Lower leg skin (tissue), 4 donors: ENCODE results near the gene GABRG3. TPM values are rescaled to one million over a fixed set of nuclear protein-coding genes. Genes with fewer than 3 reads are reported as not detected.

Experiments
- DNase-seq, 2 donors: peaks; one replicate each; pipeline ENCODE4 v3.0.0-alpha.2; 2019; ENCODE audit warnings: low spot score in 2 of 2
- H3K4me3 ChIP-seq: fragments of 200-600 bp; sonication (generic); 2 replicates; pipeline ENCODE4 v1.5.1; 2017; ENCODE audit warnings: mild to moderate bottlenecking, low read depth; ENCODE audit not compliant: poor library complexity, severe bottlenecking
- CTCF ChIP-seq, 3 donors: fragments of 450-650 bp; IDR thresholded peaks; one replicate each; pipeline ENCODE4 v1.5.1; 2016; ENCODE audit warnings: antibody characterized with exemption in 3 of 3, mild to moderate bottlenecking in 3 of 3, moderate library complexity in 2 of 3
- POLR2A ChIP-seq, 2 donors: fragments of 450-650 bp; IDR thresholded peaks; one replicate each; pipeline ENCODE4 v1.6.1; 2016 to 2017; ENCODE audit warnings: antibody characterized with exemption in 2 of 2, mild to moderate bottlenecking in 1 of 2, moderate library complexity in 1 of 2
- WGBS, 2 donors: methylation state at CpG; one replicate each; pipeline ENCODE4 v1.1.5; 2018; 5-methylcytosine and 5-hydroxymethylcytosine counted together
- intact Hi-C: fragments of 100-400 bp; cut with DNase I; formaldehyde crosslinking; loops from one replicate; pipeline ENCODE4 v1.15.0; 2023; ENCODE audit warnings: low total_unique reads
- total RNA-seq, 4 donors: library from RNA; depleted of rRNA; stranded (reverse); fragments of >200 nt; gene quantifications; one replicate each; pipeline ENCODE4 v1.1.0, GENCODE V29; 2016

GABRG3 gene
- total RNA-seq, 4 donors from 2014 or later = 0.12 to 0.49 (median 0.25) TPM

DNA sequence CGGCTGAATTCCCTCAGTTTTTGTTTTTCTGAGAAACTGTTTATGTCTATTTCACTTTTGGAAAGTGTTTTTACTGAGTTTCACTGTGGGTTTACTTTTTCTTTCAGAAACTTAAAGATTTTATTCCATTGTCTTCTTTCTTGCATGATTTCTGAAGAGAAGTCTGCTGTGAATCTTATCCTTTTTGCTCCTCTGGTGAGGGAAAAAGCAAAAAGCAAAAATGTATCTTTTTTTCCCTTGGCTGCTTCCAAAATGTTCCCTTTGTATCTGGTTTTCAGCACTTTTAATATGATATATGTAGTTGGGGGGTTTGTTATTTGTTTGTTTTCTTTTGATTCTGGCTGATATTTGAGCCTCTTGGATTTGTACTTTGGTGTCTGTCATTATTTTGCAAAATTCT is 538.0 kb downstream of the GABRG3 start:
- no peak for TF ChIP-seq POLR2A (IDR thresholded peaks at IDR 0.05)
- no peak for TF ChIP-seq CTCF (IDR thresholded peaks at IDR 0.05)
- WGBS, 2 donors = 89 to 95% methylated on average over 1 of the region's 1 CpG
- intact Hi-C loops = no loop called here
- DNase-seq = no peak
- H3K4me3 ChIP-seq = no peak overlapping the region

DNA sequence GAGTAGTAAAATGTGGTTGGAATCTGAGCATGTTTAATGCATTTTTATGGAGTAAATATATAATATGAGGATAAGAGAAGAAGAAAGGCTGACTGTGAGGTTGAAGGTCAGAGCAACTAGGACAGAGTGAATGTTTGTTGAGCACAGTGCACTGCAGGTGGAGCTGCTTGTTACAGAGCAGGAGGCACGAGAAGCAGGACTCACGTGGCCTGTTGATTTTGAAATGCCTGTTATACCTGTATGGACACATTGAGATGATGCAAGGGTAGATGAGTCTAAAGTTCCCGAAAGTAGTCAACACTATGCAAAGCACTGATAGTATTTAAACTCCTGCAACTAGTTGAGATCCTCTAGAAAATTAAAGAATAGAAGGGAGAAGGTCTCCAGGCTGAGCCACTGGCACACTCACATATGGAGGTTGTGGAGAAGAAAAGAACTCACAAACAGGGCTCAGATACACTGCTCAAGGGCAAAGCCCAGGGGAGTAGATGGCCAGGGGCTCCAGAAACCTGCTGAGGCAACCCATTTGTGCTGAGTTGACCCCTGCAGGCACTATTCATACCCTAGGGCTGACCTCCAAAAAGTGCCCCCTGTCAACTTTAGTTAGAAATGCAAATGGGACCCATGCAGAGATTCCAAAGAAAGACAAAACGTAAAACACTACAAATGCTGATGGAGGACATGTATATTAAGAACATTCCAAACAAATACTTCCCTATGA is 541.5 kb downstream of the GABRG3 start:
- intact Hi-C loops = no loop called here
- 64 to 74% methylated on average over 4 of the region's 4 CpGs for WGBS, 2 donors
- no peak for DNase-seq
- TF ChIP-seq CTCF (IDR thresholded peaks at IDR 0.05) (no peak), POLR2A (IDR thresholded peaks at IDR 0.05) (no peak)
- H3K4me3 ChIP-seq = no peak overlapping the region

GRCh38 chr15:27514526-27514925 is 543.5 kb downstream of the GABRG3 start:
- 54 to 71% methylated on average over 3 of the region's 3 CpGs for WGBS, 2 donors
- TF ChIP-seq POLR2A (IDR thresholded peaks at IDR 0.05) (no peak), CTCF (IDR thresholded peaks at IDR 0.05) (no peak)
- intact Hi-C loops = no loop called here
- no peak overlapping the region for H3K4me3 ChIP-seq
- no peak for DNase-seq

GRCh38 chr15:27527490-27528067 is 556.6 kb downstream of the GABRG3 start:
- no peak for DNase-seq
- WGBS, 2 donors = 84 to 88% methylated on average over 18 of the region's 18 CpGs
- H3K4me3 ChIP-seq = no peak overlapping the region
- TF ChIP-seq CTCF (IDR thresholded peaks at IDR 0.05) = no peak
- no peak for TF ChIP-seq POLR2A (IDR thresholded peaks at IDR 0.05)
- intact Hi-C loops = no loop called here

- 59 to 69% methylated on average over 8 of the region's 8 CpGs for WGBS, 2 donors
- no peak for TF ChIP-seq CTCF (IDR thresholded peaks at IDR 0.05)
- TF ChIP-seq POLR2A (IDR thresholded peaks at IDR 0.05) = no peak
- no peak for DNase-seq
- H3K4me3 ChIP-seq = no peak overlapping the region
- intact Hi-C loops = no loop called here
These were observed 558.4 kb downstream of the GABRG3 start for GRCh38 chr15:27529399-27529798.
